ENCODE measurements around the gene IFT20. TPM values are rescaled to one million over a fixed set of nuclear protein-coding genes. Genes with fewer than 3 reads are reported as not detected.

The IFT20 gene
- total RNA-seq, 2 donors from 2014 or later: 37.4 to 38.4 TPM

DNA sequence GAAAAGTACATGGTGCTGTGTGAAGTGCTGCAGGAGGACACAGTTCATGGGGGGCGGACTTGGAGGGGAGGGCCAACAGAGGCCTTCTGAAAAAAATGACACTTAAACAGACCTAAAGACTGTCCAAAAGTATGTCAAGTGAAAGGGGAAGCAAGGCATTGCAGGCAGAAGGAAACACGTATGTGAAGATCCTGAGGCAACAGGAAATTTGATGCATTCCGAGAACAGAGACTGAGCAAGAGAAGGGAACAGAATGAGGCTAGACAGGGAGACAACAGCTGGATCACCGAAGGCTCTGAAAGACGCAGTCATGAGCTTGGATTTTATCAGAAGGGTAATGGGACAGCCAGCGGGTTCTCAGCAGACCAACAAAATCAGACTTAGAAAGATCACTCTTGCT is 1.1 kb downstream of the IFT20 start:
- H3K4me3 ChIP-seq: peak overlapping the region; percentile 86
- ATAC-seq (ENCODE audit: insufficient number of reproducible peaks, low FRiP score, low read depth): no peak

DNA sequence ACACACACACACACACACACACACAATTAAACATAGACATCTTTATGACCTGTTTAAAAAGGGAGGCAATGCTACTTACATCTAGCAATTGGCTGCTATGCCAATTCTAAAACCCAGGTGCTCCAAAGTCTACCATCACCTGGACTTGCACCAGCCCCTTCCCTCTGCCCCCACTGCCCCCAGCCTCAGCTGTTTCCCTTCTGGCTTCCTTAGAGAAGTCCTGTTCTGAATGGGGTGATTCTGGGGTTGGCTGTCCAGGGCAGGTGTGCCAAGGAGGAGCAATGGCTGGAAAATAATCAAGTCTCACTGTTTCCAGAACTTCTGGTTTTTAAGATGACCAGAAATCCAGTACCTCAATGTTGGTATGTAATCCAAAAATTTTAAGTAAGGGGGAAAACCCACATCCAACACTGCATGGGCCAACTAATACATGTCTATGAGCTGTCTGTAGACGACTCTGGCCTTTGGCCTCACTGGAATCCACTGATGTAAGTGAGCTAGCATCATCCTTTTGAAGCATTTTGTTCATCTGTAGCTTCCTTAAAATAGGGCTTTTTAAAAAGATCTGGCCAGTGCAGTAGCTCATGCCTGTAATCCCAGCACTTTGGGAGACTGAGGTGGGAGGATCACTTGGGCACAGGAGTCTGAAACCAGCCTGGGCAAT is 2.1 kb downstream of the IFT20 start:
- no peaks in the 10 kb centered on the region for H3K27me3 ChIP-seq (replicated peaks; ENCODE audit: insufficient read depth)
- peaks cover 25 to 38% of the 10 kb centered on the region in 2 donors for H3K4me1 ChIP-seq (ENCODE audit: control insufficient read depth in 1 of 2, low read depth in 2 of 2)
- TF ChIP-seq, protein P1, sequence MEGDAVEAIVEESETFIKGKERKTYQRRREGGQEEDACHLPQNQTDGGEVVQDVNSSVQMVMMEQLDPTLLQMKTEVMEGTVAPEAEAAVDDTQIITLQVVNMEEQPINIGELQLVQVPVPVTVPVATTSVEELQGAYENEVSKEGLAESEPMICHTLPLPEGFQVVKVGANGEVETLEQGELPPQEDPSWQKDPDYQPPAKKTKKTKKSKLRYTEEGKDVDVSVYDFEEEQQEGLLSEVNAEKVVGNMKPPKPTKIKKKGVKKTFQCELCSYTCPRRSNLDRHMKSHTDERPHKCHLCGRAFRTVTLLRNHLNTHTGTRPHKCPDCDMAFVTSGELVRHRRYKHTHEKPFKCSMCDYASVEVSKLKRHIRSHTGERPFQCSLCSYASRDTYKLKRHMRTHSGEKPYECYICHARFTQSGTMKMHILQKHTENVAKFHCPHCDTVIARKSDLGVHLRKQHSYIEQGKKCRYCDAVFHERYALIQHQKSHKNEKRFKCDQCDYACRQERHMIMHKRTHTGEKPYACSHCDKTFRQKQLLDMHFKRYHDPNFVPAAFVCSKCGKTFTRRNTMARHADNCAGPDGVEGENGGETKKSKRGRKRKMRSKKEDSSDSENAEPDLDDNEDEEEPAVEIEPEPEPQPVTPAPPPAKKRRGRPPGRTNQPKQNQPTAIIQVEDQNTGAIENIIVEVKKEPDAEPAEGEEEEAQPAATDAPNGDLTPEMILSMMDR (IDR thresholded peaks at IDR 0.05): no peak
- ATAC-seq (ENCODE audit: insufficient number of reproducible peaks, low FRiP score, low read depth): no peak
- peaks cover 9% of the 10 kb centered on the region for H3K36me3 ChIP-seq
- no peak for DNase-seq (ENCODE audit: low spot score)
- H3K9me3 ChIP-seq: no peaks in the 10 kb centered on the region
- no peak overlapping the region for H3K4me3 ChIP-seq
- no peak overlapping the region for H3K27ac ChIP-seq

More for the DNA sequence above, 1.1 kb downstream of the IFT20 start:
- no peak for DNase-seq (ENCODE audit: low spot score)
- TF ChIP-seq, protein P1 (IDR thresholded peaks at IDR 0.05): no peak
- Histone ChIP-seq H3K36me3 (peaks cover 9% of the 10 kb centered on the region), H3K27ac (peak overlapping the region in 1 of 2 donors; percentile 94), H3K27me3 (replicated peaks; ENCODE audit: insufficient read depth) (no peaks in the 10 kb centered on the region), H3K9me3 (no peaks in the 10 kb centered on the region), H3K4me1 (ENCODE audit: control insufficient read depth in 1 of 2, low read depth in 2 of 2) (peaks cover 26 to 45% of the 10 kb centered on the region in 2 donors)

DNA sequence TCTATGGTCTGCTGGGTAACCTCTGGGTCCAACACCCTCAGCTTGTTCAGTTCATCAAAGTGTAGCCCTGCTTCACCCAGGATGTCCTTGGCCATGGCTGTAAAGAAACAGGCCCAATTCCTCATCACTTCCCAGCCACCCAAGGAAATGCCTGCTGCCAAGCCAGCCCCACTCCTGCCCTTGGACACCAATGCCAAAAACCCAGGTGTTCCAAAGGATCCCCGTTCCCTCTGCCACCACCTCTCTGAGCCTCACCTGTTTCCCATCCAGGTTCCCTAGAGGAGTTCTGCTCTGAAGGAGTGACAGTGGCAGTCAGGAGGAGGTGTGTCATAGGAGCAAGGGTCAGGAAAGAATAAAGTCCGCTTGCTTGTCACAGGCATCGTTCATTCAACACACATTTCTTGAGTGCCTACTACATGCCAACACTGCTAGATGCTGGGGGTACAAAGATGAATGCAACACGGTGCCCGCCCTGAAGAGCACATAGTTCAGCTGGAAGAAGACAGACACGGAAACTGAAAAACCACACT is 3.3 kb downstream of the IFT20 start:
- TF ChIP-seq, protein P1 (IDR thresholded peaks at IDR 0.05): no peak
- no peak overlapping the region for H3K4me3 ChIP-seq
- H3K27ac ChIP-seq: no peak overlapping the region
- no peaks in the 10 kb centered on the region for H3K27me3 ChIP-seq (replicated peaks; ENCODE audit: insufficient read depth)
- H3K4me1 ChIP-seq (ENCODE audit: control insufficient read depth in 1 of 2, low read depth in 2 of 2): peaks cover 15 to 25% of the 10 kb centered on the region in 2 donors
- DNase-seq (ENCODE audit: low spot score) (no peak), ATAC-seq (ENCODE audit: insufficient number of reproducible peaks, low FRiP score, low read depth) (no peak)
- H3K36me3 ChIP-seq: peaks cover 13% of the 10 kb centered on the region
- H3K9me3 ChIP-seq: no peaks in the 10 kb centered on the region

DNA sequence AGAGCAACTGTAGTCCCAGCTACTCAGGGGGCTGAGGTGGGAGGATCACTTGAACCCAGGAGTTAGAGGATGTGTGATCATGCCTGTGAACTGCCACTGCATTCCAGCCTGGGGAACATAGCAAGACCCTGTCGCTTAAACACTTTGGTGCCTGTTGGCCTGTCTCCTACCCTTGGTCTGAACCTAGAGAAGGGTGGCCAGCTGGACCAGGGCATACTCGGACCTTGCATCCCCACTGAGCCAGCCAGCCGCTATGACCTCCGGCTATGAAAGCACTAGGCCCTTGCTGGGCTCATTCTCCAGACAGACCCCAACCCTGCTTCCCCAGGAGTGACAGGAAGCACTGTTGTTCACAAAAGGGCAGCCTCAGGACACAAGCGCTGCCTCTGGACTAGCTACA is 4.6 kb downstream of the IFT20 start:
- TF ChIP-seq, protein P1 (IDR thresholded peaks at IDR 0.05): no peak
- Histone ChIP-seq H3K9me3 (no peaks in the 10 kb centered on the region), H3K4me1 (ENCODE audit: control insufficient read depth in 1 of 2, low read depth in 2 of 2) (peaks cover 9 to 17% of the 10 kb centered on the region in 2 donors), H3K27ac (no peak overlapping the region), H3K4me3 (no peak overlapping the region), H3K27me3 (replicated peaks; ENCODE audit: insufficient read depth) (no peaks in the 10 kb centered on the region), H3K36me3 (peaks cover 13% of the 10 kb centered on the region)
- ATAC-seq (ENCODE audit: insufficient number of reproducible peaks, low FRiP score, low read depth): no peak
- DNase-seq (ENCODE audit: low spot score): no peak

DNA sequence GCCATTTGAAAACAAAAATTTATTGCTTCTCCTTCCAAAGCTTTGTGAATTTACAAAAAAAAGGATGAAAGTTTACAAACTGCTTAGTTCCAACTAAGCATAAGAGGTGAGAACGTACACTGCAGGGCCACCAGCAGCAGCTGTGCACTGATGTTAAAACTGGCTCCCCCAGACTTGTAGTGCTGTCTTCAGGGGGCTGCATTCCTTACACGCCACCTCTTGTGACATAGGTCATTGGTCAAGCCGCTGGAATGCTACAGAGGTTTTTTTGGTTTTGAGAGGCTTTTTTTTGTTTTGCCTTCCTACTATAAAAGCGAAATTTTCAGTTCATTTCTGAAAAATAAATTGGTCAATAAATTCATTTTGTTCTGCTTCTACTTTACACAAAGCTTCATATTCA is 6.9 kb downstream of the IFT20 start:
- Histone ChIP-seq H3K27me3 (replicated peaks; ENCODE audit: insufficient read depth) (no peaks in the 10 kb centered on the region), H3K4me3 (no peak overlapping the region), H3K27ac (no peak overlapping the region), H3K9me3 (no peaks in the 10 kb centered on the region), H3K36me3 (peaks cover 13% of the 10 kb centered on the region), H3K4me1 (ENCODE audit: control insufficient read depth in 1 of 2, low read depth in 2 of 2) (peaks cover 0 to 3% of the 10 kb centered on the region in 2 donors)
- DNase-seq (ENCODE audit: low spot score) (no peak), ATAC-seq (ENCODE audit: insufficient number of reproducible peaks, low FRiP score, low read depth) (no peak)
- TF ChIP-seq, protein P1 (IDR thresholded peaks at IDR 0.05): no peak

Measured in thoracic aorta (tissue), 2 donors.